Prostate gland (tissue), 2 donors: ENCODE results near the gene MSMP. TPM values are rescaled to one million over a fixed set of nuclear protein-coding genes. Genes with fewer than 3 reads are reported as not detected.

ENCODE experiments used
- DNase-seq: peaks from one replicate; pipeline ENCODE4 v3.0.0-alpha.2; 2019; ENCODE audit warnings: low spot score
- H3K27ac ChIP-seq, 2 donors: fragments of 200-600 bp; sonication (generic); 2 replicates each; pipeline ENCODE4 v1.5.1; 2017 to 2019
- H3K27me3 ChIP-seq: fragments of 200-600 bp; sonication (generic); replicated peaks from 2 replicates; pipeline ENCODE4 v1.5.1; 2019; ENCODE audit not compliant: insufficient read depth
- H3K36me3 ChIP-seq, 2 donors: fragments of 200-600 bp; sonication (generic); 1 replicate in 1 of 2; 2 replicates in 1 of 2; pipeline versions ENCODE4 v1.5.1 to v1.8.1; 2017 to 2019
- H3K4me1 ChIP-seq: fragments of 200-600 bp; sonication (generic); replicated peaks from 2 replicates; pipeline ENCODE4 v1.5.1; 2019
- H3K4me3 ChIP-seq, 2 donors: fragments of 200-600 bp; sonication (generic); 2 replicates each; pipeline ENCODE4 v1.5.1; 2017 to 2019
- H3K9me3 ChIP-seq: fragments of 200-600 bp; sonication (generic); 2 replicates; pipeline ENCODE4 v1.5.1; 2017
- POLR2A ChIP-seq: fragments of 450-650 bp; IDR thresholded peaks from one replicate; pipeline ENCODE4 v1.6.1; 2016; ENCODE audit warnings: antibody characterized with exemption, mild to moderate bottlenecking
- POLR2AphosphoS5 ChIP-seq: sonication (generic); formaldehyde crosslinking; IDR thresholded peaks from one replicate; pipeline ENCODE4 v1.6.1; 2017; ENCODE audit warnings: antibody characterized with exemption
- WGBS: methylation state at CpG from one replicate; pipeline ENCODE4 v1.1.5; 2018; 5-methylcytosine and 5-hydroxymethylcytosine counted together
- intact Hi-C: fragments of 100-400 bp; cut with DNase I; formaldehyde crosslinking; loops from one replicate; pipeline ENCODE4 v1.14.2; 2022
- total RNA-seq, 2 donors: library from RNA; depleted of rRNA; stranded (reverse); fragments of >200 nt; gene quantifications; one replicate each; pipeline ENCODE4 v1.1.0, GENCODE V29; 2016
- TF ChIP-seq, protein P1 (sequence below), 4 experiments: fragments of 200-600 bp in 2 of 4; fragments of 450-650 bp in 2 of 4; sonication (generic) in 2 of 4; IDR thresholded peaks; 1 replicate in 3 of 4; 2 replicates in 1 of 4; pipeline ENCODE4 v1.5.1; 2016 to 2019; ENCODE audit warnings: antibody characterized with exemption in 4 of 4, mild to moderate bottlenecking in 2 of 4, moderate library complexity in 2 of 4

Gene MSMP
- total RNA-seq, 2 donors from 2014 or later: not detected

DNA sequence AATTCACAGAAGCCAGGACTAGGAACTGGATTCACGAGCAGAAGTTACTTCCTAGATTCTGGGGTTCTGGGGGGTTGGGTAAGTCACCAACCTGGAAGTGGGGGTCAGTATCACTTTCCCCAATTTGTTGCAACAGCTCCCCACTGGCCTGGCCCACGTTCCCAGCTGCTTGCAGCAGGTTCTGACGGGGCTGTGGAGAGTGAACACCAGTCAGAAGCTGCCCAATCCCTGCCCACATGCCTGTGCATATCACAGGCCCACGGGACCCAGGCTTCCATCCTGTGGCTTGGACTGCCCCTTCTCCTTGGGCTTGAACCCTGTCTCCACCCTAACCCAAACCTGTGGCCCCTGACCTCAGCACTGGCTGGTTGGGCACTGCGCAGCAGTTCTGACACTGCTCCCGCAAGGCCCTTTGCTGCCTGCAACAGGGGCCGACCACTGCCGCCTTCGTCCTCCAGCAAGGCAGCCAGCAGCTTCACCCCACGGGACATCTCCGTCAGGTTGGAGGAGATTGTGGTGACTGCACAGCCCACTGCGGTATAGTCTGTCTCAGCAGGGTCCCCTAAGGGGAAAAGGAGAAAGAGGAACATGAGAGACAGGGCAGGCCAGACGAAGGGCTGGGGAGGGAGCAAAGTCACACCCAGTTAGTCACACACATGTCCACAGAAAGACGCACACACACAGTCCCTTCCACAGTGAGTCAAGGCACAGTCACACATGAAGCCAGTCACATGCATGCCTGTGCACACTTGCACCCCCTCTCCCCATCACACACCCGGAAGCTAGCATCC is 35.2 kb downstream of the MSMP start:
- DNase-seq: no peak
- H3K4me3 ChIP-seq: no peak overlapping the region
- no peak overlapping the region for H3K27ac ChIP-seq
- no peaks in the 10 kb centered on the region for H3K27me3 ChIP-seq
- no peaks in the 10 kb centered on the region for H3K4me1 ChIP-seq
- 92% methylated on average over 15 of the region's 15 CpGs for WGBS
- H3K36me3 ChIP-seq: peaks cover 54% of the 10 kb centered on the region in 2 donors
- intact Hi-C loops: no loop called here
- H3K9me3 ChIP-seq: no peaks in the 10 kb centered on the region
- TF ChIP-seq POLR2A (no peak), POLR2AphosphoS5 (no peak)
- TF ChIP-seq, protein P1, sequence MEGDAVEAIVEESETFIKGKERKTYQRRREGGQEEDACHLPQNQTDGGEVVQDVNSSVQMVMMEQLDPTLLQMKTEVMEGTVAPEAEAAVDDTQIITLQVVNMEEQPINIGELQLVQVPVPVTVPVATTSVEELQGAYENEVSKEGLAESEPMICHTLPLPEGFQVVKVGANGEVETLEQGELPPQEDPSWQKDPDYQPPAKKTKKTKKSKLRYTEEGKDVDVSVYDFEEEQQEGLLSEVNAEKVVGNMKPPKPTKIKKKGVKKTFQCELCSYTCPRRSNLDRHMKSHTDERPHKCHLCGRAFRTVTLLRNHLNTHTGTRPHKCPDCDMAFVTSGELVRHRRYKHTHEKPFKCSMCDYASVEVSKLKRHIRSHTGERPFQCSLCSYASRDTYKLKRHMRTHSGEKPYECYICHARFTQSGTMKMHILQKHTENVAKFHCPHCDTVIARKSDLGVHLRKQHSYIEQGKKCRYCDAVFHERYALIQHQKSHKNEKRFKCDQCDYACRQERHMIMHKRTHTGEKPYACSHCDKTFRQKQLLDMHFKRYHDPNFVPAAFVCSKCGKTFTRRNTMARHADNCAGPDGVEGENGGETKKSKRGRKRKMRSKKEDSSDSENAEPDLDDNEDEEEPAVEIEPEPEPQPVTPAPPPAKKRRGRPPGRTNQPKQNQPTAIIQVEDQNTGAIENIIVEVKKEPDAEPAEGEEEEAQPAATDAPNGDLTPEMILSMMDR (IDR thresholded peaks at IDR 0.05): no peak

DNA sequence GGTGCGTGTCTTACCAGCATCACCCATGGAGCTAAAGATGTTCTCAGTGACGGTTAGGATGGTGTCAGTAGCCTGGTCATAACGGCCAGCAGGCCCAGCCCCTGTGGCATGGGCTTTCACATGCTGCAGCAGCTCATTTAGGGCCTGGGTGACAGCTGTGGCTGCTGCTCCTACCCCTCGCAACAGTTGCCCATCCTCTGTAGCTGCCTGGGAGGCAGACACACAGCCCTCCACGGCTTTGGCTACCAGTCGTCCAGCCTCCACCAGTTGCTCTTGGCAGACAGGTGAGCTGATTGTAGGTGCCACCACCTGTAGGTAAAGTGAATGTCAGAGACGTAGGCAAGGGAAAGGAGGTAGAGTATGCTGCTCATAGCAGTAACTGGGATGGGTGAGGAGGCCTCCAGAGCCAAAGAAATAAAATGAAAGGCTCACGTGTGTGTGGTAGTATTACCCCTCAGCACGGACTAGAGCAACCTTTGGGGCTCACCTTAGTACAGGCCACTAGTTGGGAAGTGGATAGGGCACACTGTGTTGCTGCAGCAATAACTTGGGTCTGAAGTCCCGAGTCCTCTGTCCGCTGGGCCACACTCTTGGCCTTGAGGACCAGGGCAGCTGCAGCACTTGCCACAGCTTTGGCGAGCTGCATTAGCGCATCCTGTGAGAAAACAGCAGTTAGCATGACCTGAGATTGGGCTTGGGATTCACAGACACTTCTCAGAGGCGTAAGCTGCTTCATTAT is 36.8 kb downstream of the MSMP start:
- H3K4me3 ChIP-seq: no peak overlapping the region
- H3K9me3 ChIP-seq: no peaks in the 10 kb centered on the region
- H3K27me3 ChIP-seq: no peaks in the 10 kb centered on the region
- TF ChIP-seq POLR2A: no peak
- TF ChIP-seq, protein P1 (IDR thresholded peaks at IDR 0.05): no peak
- no peak for TF ChIP-seq POLR2AphosphoS5
- intact Hi-C loops: no loop called here
- H3K36me3 ChIP-seq: peaks cover 55 to 66% of the 10 kb centered on the region in 2 donors
- H3K4me1 ChIP-seq: no peaks in the 10 kb centered on the region
- no peak overlapping the region for H3K27ac ChIP-seq
- DNase-seq: no peak
- 88% methylated on average over 14 of the region's 14 CpGs for WGBS

DNA sequence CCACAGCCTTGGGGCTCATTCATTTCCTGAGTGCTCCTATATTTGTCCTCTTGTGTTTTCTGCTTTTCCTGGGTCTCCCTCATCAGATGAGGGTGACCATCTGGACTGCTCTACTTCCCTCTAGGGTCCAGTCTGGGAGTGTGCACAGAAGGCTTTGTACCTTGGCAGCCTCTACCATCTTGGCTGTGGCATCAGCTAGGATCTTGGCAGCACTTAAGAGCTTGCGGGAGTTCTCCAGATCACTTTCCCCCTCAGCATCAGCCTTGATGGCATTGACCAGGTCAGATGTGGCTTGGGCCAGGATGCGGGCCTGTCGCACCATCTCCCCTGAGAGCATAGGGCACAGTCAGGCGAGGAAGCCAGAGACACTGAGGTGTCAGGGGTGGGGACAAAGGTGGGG is 37.8 kb downstream of the MSMP start:
- no peaks in the 10 kb centered on the region for H3K27me3 ChIP-seq
- DNase-seq: no peak
- H3K9me3 ChIP-seq: no peaks in the 10 kb centered on the region
- TF ChIP-seq, protein P1 (IDR thresholded peaks at IDR 0.05): no peak
- TF ChIP-seq POLR2AphosphoS5: peak; percentile 10
- WGBS: 81% methylated on average over 4 of the region's 4 CpGs
- intact Hi-C loops: no loop called here
- peaks cover 64 to 76% of the 10 kb centered on the region in 2 donors for H3K36me3 ChIP-seq
- H3K4me3 ChIP-seq: no peak overlapping the region
- no peak overlapping the region for H3K27ac ChIP-seq
- no peaks in the 10 kb centered on the region for H3K4me1 ChIP-seq

DNA sequence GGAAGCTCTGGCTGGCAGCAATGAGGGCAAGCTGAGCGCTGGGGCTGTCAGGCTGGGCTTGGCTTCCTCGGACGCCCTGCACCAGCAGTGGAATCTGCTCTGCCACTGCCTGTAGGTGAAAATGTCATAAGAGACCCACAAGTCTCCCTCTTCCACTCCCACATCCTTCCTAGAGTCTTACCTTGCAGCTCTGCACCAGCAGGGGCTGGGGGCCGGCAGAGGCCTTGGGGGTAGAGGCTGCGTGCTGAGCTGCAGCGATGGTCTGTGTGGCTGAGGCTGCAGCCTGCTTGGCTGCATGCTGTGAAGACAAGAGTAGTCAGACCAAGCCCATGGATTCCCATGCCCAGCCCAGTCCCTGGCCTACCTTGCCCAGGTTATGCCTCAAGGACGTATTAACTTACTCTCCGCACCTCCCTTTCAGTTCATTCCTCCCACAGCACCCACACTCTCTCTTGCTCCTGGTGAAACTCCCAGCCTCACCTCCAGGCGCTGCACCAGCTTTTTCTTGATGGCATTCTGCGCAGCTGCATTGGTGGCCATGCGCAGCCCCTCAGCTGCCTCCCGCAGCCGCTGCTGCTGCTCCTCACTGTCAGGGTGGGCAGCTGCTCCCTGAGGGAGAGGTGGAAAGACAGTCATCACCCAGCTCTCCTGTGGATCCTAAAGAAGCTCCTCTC is 39.4 kb downstream of the MSMP start:
- Histone ChIP-seq H3K36me3 (peaks cover 62 to 74% of the 10 kb centered on the region in 2 donors), H3K27ac (no peak overlapping the region), H3K4me1 (no peaks in the 10 kb centered on the region), H3K4me3 (no peak overlapping the region), H3K27me3 (no peaks in the 10 kb centered on the region), H3K9me3 (no peaks in the 10 kb centered on the region)
- intact Hi-C loops: no loop called here
- TF ChIP-seq, protein P1 (IDR thresholded peaks at IDR 0.05): no peak
- no peak for TF ChIP-seq POLR2A
- TF ChIP-seq POLR2AphosphoS5: no peak
- WGBS: 92% methylated on average over 13 of the region's 13 CpGs
- no peak for DNase-seq
